ENCODE measurements around the gene NLRP10.

DNA sequence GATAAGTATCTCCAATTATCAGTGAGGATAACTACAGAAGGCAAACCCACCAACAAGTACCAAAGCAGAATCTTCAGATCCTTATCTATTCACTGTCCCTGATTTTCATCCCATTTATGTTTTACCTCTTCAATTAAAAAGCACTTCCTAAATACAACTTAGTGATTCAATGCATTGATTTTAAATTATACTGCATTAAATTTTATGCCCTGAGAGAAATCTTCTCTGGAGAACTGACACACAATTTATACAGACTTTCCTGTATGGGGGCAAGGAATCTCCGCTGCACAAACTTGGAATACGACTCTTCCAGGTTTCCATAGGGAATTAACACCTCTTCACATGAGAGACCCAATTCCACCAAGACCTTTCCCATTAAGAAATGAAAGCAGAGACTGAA lies 23.6 kb downstream of the NLRP10 start, which contains the start of gene OR10A3:
- TF ChIP-seq ESRRA (CRISPR knock-in tag; IDR thresholded peaks at IDR 0.05; ENCODE audit: borderline replicate concordance) (no peak), FOXK1 (CRISPR knock-in tag; IDR thresholded peaks at IDR 0.05) (no peak), ZNF263 (CRISPR knock-in tag; IDR thresholded peaks at IDR 0.05; ENCODE audit: low read depth) (no peak), ETV6 (CRISPR knock-in tag; IDR thresholded peaks at IDR 0.05) (no peak), TEAD4 (CRISPR knock-in tag; IDR thresholded peaks at IDR 0.05) (no peak), NFYB (CRISPR knock-in tag; conservative IDR thresholded peaks at IDR 0.05; ENCODE audit: low read depth) (no peak)
- TF ChIP-seq, protein P1, sequence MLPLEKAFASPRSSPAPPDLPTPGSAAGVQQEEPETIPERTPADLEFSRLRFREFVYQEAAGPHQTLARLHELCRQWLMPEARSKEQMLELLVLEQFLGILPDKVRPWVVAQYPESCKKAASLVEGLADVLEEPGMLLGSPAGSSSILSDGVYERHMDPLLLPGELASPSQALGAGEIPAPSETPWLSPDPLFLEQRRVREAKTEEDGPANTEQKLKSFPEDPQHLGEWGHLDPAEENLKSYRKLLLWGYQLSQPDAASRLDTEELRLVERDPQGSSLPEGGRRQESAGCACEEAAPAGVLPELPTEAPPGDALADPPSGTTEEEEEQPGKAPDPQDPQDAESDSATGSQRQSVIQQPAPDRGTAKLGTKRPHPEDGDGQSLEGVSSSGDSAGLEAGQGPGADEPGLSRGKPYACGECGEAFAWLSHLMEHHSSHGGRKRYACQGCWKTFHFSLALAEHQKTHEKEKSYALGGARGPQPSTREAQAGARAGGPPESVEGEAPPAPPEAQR (CRISPR knock-in tag; IDR thresholded peaks at IDR 0.05) = no peak
- TF ChIP-seq, protein P2, sequence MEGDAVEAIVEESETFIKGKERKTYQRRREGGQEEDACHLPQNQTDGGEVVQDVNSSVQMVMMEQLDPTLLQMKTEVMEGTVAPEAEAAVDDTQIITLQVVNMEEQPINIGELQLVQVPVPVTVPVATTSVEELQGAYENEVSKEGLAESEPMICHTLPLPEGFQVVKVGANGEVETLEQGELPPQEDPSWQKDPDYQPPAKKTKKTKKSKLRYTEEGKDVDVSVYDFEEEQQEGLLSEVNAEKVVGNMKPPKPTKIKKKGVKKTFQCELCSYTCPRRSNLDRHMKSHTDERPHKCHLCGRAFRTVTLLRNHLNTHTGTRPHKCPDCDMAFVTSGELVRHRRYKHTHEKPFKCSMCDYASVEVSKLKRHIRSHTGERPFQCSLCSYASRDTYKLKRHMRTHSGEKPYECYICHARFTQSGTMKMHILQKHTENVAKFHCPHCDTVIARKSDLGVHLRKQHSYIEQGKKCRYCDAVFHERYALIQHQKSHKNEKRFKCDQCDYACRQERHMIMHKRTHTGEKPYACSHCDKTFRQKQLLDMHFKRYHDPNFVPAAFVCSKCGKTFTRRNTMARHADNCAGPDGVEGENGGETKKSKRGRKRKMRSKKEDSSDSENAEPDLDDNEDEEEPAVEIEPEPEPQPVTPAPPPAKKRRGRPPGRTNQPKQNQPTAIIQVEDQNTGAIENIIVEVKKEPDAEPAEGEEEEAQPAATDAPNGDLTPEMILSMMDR (IDR thresholded peaks at IDR 0.05) = no peak
- TF ChIP-seq, protein P3, sequence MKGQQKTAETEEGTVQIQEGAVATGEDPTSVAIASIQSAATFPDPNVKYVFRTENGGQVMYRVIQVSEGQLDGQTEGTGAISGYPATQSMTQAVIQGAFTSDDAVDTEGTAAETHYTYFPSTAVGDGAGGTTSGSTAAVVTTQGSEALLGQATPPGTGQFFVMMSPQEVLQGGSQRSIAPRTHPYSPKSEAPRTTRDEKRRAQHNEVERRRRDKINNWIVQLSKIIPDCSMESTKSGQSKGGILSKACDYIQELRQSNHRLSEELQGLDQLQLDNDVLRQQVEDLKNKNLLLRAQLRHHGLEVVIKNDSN (CRISPR knock-in tag; IDR thresholded peaks at IDR 0.05) = no peak
- TF ChIP-seq, protein P4, sequence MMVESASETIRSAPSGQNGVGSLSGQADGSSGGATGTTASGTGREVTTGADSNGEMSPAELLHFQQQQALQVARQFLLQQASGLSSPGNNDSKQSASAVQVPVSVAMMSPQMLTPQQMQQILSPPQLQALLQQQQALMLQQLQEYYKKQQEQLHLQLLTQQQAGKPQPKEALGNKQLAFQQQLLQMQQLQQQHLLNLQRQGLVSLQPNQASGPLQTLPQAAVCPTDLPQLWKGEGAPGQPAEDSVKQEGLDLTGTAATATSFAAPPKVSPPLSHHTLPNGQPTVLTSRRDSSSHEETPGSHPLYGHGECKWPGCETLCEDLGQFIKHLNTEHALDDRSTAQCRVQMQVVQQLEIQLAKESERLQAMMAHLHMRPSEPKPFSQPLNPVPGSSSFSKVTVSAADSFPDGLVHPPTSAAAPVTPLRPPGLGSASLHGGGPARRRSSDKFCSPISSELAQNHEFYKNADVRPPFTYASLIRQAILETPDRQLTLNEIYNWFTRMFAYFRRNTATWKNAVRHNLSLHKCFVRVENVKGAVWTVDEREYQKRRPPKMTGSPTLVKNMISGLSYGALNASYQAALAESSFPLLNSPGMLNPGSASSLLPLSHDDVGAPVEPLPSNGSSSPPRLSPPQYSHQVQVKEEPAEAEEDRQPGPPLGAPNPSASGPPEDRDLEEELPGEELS (CRISPR knock-in tag; IDR thresholded peaks at IDR 0.05) = no peak
- TF ChIP-seq, protein P5, sequence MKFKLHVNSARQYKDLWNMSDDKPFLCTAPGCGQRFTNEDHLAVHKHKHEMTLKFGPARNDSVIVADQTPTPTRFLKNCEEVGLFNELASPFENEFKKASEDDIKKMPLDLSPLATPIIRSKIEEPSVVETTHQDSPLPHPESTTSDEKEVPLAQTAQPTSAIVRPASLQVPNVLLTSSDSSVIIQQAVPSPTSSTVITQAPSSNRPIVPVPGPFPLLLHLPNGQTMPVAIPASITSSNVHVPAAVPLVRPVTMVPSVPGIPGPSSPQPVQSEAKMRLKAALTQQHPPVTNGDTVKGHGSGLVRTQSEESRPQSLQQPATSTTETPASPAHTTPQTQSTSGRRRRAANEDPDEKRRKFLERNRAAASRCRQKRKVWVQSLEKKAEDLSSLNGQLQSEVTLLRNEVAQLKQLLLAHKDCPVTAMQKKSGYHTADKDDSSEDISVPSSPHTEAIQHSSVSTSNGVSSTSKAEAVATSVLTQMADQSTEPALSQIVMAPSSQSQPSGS (CRISPR knock-in tag; IDR thresholded peaks at IDR 0.05; ENCODE audit: borderline replicate concordance, low read depth) = no peak
- TF ChIP-seq, protein P6, sequence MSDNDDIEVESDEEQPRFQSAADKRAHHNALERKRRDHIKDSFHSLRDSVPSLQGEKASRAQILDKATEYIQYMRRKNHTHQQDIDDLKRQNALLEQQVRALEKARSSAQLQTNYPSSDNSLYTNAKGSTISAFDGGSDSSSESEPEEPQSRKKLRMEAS (CRISPR knock-in tag; IDR thresholded peaks at IDR 0.05) = no peak

Data from WTC11 (cell line).